HepG2 (cell line): Measurements from ENCODE around the gene IL15RA. TPM values are rescaled to one million over a fixed set of nuclear protein-coding genes. Genes with fewer than 3 reads are reported as not detected.

ENCODE experiments used
- ATAC-seq: fragments of 200-7000 bp; cut with Tn5 transposase; 3 replicates; pipeline ENCODE4 v1.9.1; 2020; ENCODE audit warnings: mild to moderate bottlenecking, moderate library complexity
- BruUV-seq: library from RNA; stranded (reverse); fragments of 400-500 nt; replicated peaks from 2 replicates; lab custom pipeline; 2021; lab: Mats Ljungman, UMichigan
- CTCF ChIA-PET: fragments of 300-600 bp; formaldehyde crosslinking; extraction: SDS; loops from one replicate; lab custom pipeline; 2021; ENCODE audit warnings: low total read pairs, inconsistent platforms, low intra/inter-chr PET ratio; lab: Yijun Ruan, JAX
- POLR2A ChIA-PET: fragments of 350-600 bp; sonication (Branson Sonifier 250); formaldehyde crosslinking; loops from one replicate; lab custom pipeline; 2020; ENCODE audit warnings: antibody characterized with exemption, inconsistent platforms; lab: Yijun Ruan, JAX
- DNase-seq: peaks from one replicate; pipeline ENCODE4 v3.0.0-alpha.2; 2015; ENCODE audit warnings: low spot score
- FAIRE-seq: peaks from 3 replicates; lab custom pipeline; 2011; peaks lifted over from hg19 to GRCh38; lab: Jason Lieb, UNC
- H2AFZ ChIP-seq: one replicate; pipeline ENCODE4 v1.6.1; 2011; ENCODE audit warnings: low read length, inconsistent platforms
- H3K27ac ChIP-seq: fragments of 300-600 bp; 3 replicates; pipeline ENCODE4 v1.8.0; 2011; ENCODE audit warnings: mixed run types, mild to moderate bottlenecking, mixed read lengths, low read length, inconsistent platforms; ENCODE audit not compliant: insufficient read depth; ENCODE audit errors: extremely low read length
- H3K27me3 ChIP-seq, 2 experiments: fragments of 200-600 bp in 1 of 2; 2 replicates in 1 of 2; 3 replicates in 1 of 2; pipeline versions ENCODE4 v1.6.0 to v1.8.0; 2011; ENCODE audit warnings: low read length in 2 of 2, mild to moderate bottlenecking in 2 of 2, moderate library complexity in 2 of 2, inconsistent platforms in 1 of 2; ENCODE audit not compliant: insufficient read depth in 2 of 2, control insufficient read depth in 1 of 2
- H3K36me3 ChIP-seq, 2 experiments: fragments of 200-600 bp in 1 of 2; replicated peaks in 1 of 2; 2 replicates in 1 of 2; 3 replicates in 1 of 2; pipeline versions ENCODE4 v1.5.1 to v1.8.0; 2011; ENCODE audit warnings: low read length in 2 of 2, inconsistent platforms in 1 of 2; ENCODE audit not compliant: insufficient read depth in 2 of 2, control insufficient read depth in 1 of 2
- H3K4me1 ChIP-seq: 2 replicates; pipeline ENCODE4 v1.5.1; 2012; ENCODE audit warnings: low read length, inconsistent platforms; ENCODE audit not compliant: insufficient read depth
- H3K4me2 ChIP-seq: 2 replicates; pipeline ENCODE4 v1.6.0; 2011; ENCODE audit warnings: low read depth, low read length, inconsistent platforms
- H3K4me3 ChIP-seq, 3 experiments: fragments of 200-600 bp in 1 of 3; sonication (generic), shearing (Covaris generic) in 1 of 3; replicated peaks in 1 of 3; 2 replicates each; pipeline ENCODE4 v1.5.1; 2011 to 2016; ENCODE audit warnings: low read length in 3 of 3, inconsistent platforms in 2 of 3, low read depth in 2 of 3, mild to moderate bottlenecking in 2 of 3, control low read depth in 1 of 3, mixed read lengths in 1 of 3; ENCODE audit not compliant: insufficient read depth in 1 of 3
- H3K79me2 ChIP-seq: one replicate; pipeline ENCODE4 v1.6.1; 2011; ENCODE audit warnings: low read length, inconsistent platforms; ENCODE audit not compliant: insufficient read depth
- H3K9ac ChIP-seq: 2 replicates; pipeline ENCODE4 v1.6.0; 2011; ENCODE audit warnings: mild to moderate bottlenecking, low read depth, low read length, inconsistent platforms; ENCODE audit not compliant: insufficient read depth
- H3K9me3 ChIP-seq: 2 replicates; pipeline ENCODE4 v1.5.1; 2012; ENCODE audit warnings: mild to moderate bottlenecking, low read length
- H4K20me1 ChIP-seq: 2 replicates; pipeline ENCODE4 v1.6.0; 2011; ENCODE audit warnings: inconsistent platforms, mild to moderate bottlenecking, low read length, moderate library complexity; ENCODE audit not compliant: insufficient read depth
- AKAP8 ChIP-seq: sonication (generic); formaldehyde crosslinking; IDR thresholded peaks from 2 replicates; pipeline ENCODE4 v1.5.1; 2020; ENCODE audit warnings: mild to moderate bottlenecking, missing genetic modification reagents
- KAT2B ChIP-seq: fragments of 150-350 bp; IDR thresholded peaks from 2 replicates; pipeline ENCODE4 v1.6.1; 2014; ENCODE audit warnings: low read depth, low read length, borderline replicate concordance
- NFE2L2 ChIP-seq: fragments of 150-350 bp; IDR thresholded peaks from 2 replicates; pipeline ENCODE4 v1.6.1; 2014; ENCODE audit warnings: low read length
- RAD51 ChIP-seq: fragments of 450-650 bp; IDR thresholded peaks from 2 replicates; pipeline ENCODE4 v1.6.1; 2016; ENCODE audit warnings: borderline replicate concordance
- ZNF263 ChIP-seq: sonication (generic); formaldehyde crosslinking; IDR thresholded peaks from 2 replicates; pipeline ENCODE4 v1.4.0; 2020; ENCODE audit warnings: missing genetic modification reagents
- ZNF747 ChIP-seq: sonication (generic); formaldehyde crosslinking; IDR thresholded peaks from 2 replicates; pipeline ENCODE4 v1.8.1; 2023; ENCODE audit warnings: missing genetic modification reagents, mild to moderate bottlenecking, borderline replicate concordance
- WGBS: methylation state at CpG from one replicate; pipeline ENCODE4 v1.1.6; 2017; ENCODE audit warnings: low lambda C conversion rate; 5-methylcytosine and 5-hydroxymethylcytosine counted together
- in situ Hi-C: cut with HindIII; loops from 2 replicates; pipeline ENCODE4 v1.10.0; 2017; ENCODE audit warnings: low pct_unique_long_range_greater_than_20kb; ENCODE audit not compliant: extremely low pct_ligation_motif_present
- intact Hi-C: fragments of 100-400 bp; cut with micrococcal nuclease; formaldehyde crosslinking; loops from one replicate; pipeline ENCODE4 v1.10.0; 2022; ENCODE audit not compliant: unreplicated experiment
- polyA plus RNA-seq, 8 experiments: library from polyadenylated mRNA; depleted of rRNA in 3 of 8; stranded (reverse) in 7 of 8; unstranded in 1 of 8; fragments of >200 nt; fragmentation: Illumina TruSeq in 4 of 8; extraction: Trizol in 4 of 8; gene quantifications; 2 replicates each; pipeline versions ENCODE4 v1.2.1 to v1.2.3, GENCODE V29; 2011 to 2016; ENCODE audit warnings: low read depth in 4 of 8, missing spikeins in 1 of 8, mixed read lengths in 1 of 8; ENCODE audit not compliant: insufficient read depth in 1 of 8
- total RNA-seq, 5 experiments: library from RNA; depleted of rRNA; stranded (reverse); fragments of >200 nt; fragmentation: Illumina TruSeq; extraction: Trizol; gene quantifications; 2 replicates each; pipeline ENCODE4 v1.2.3, GENCODE V29; 2016; ENCODE audit warnings: low read depth in 1 of 5
- TF ChIP-seq, protein P1 (sequence below): sonication (generic); formaldehyde crosslinking; IDR thresholded peaks from 2 replicates; pipeline ENCODE4 v1.5.0; 2020; ENCODE audit warnings: mild to moderate bottlenecking, missing genetic modification reagents, borderline replicate concordance

The IL15RA gene
- total and polyA plus RNA-seq, 2 of the 13 experiments (the other 11 are each of a cell fraction or from before 2014, with no cell fraction given) = 0.53 to 0.77 TPM

DNA sequence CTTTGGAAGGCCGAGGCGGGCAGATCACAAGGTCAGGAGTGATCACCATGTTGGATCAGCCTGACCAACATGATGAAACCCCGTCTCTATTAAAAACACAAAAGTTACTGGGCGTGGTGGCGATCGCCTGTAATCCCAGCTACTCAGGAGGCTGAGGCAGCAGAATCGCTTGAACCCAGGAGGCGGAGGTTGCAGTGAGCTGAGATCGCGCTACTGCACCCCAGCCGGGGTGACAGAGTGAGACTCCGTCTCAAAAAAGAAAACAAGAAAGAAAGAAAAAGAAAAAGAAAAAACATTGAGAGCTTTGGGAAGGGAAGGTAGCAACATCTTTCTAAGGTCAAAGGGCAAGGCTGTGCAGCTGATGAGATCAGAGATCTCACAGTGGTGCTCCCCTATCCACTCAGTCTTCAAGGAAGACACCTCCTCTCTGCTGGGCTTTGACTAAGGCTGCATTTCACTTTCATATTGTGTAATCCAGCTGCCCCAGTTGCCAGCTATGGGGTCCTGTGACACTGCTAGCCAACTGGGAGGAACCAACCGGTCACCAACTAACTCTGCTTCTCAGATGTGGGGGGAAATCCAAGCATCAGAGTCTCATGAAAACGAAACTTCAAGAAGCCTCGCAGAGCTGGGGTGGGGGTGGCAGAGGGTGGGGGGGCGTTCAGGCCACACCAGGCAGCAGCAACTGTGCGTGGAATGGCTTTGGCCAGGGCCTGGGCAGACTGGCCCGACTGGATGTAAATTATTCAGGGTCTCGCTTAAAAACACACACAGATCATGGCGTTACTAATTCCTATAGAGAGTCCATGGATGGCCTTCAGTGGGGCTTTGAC is 1.5 kb downstream of the IL15RA start:
- H3K36me3 ChIP-seq = no peaks in the 10 kb centered on the region
- intact Hi-C loops = no loop called here
- in situ Hi-C loops = no loop called here
- no peak overlapping the region for H2AFZ ChIP-seq
- ATAC-seq (no peak), FAIRE-seq (no peak), DNase-seq (no peak)
- no TSS peak for BruUV-seq
- H3K27me3 ChIP-seq = peaks cover 5 to 35% of the 10 kb centered on the region in 2 experiments; a peak in 4 of 5 replicates
- H3K4me3 ChIP-seq = 0 out of 6 replicates have a peak overlapping the region, but pooled peaks of 1 of the 3 experiments have one; percentile 79
- 65% methylated on average over 20 of the region's 20 CpGs for WGBS
- H3K9ac ChIP-seq = no peak overlapping the region
- H3K9me3 ChIP-seq = no peaks in the 10 kb centered on the region
- no peaks in the 10 kb centered on the region for H3K79me2 ChIP-seq
- TF ChIP-seq ZNF263 = 0 out of 2 replicates have a peak, but pooled peaks have one; percentile 38
- TF ChIP-seq AKAP8 = no peak
- H3K4me2 ChIP-seq = no peak overlapping the region
- H4K20me1 ChIP-seq = no peaks in the 10 kb centered on the region
- H3K4me1 ChIP-seq = peaks cover 12% of the 10 kb centered on the region
- no peak overlapping the region for H3K27ac ChIP-seq
- POLR2A ChIA-PET = no interaction called here
- CTCF ChIA-PET = no interaction called here

DNA sequence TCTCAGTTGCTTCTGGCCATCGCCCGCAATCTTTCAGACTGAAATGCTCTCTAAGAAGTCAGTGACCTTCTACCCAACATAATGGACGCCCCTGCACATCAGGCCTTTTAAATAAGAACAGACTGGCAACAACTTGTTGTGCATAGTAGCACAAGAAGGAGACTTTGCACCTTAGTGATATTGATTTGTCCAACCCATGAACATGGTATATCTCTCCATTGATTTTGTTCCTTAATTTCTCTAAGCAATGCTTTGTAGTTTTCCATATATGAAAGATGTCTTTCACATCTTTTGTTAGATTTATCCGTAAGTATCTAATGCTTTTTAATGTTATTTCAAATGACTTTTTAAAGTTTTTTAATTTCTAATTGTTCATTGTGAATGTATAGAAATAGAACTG is 4.3 kb downstream of the IL15RA start:
- H3K4me1 ChIP-seq = peaks cover 16% of the 10 kb centered on the region
- ATAC-seq = no peak

More for the DNA sequence above, 4.3 kb downstream of the IL15RA start:
- DNase-seq = no peak
- Histone ChIP-seq H4K20me1 (no peaks in the 10 kb centered on the region), H3K9me3 (no peaks in the 10 kb centered on the region), H3K27me3 (peaks cover 4 to 17% of the 10 kb centered on the region in 2 experiments; a peak in 4 of 5 replicates), H2AFZ (no peak overlapping the region), H3K9ac (no peak overlapping the region), H3K4me3 (no peak overlapping the region), H3K36me3 (no peaks in the 10 kb centered on the region)
- 57% methylated on average over 4 of the region's 4 CpGs for WGBS
- in situ Hi-C loops = no loop called here
- BruUV-seq = no TSS peak
- FAIRE-seq = no peak
- no peak for TF ChIP-seq ZNF747 (CRISPR knock-in tag)
- TF ChIP-seq, protein P1, sequence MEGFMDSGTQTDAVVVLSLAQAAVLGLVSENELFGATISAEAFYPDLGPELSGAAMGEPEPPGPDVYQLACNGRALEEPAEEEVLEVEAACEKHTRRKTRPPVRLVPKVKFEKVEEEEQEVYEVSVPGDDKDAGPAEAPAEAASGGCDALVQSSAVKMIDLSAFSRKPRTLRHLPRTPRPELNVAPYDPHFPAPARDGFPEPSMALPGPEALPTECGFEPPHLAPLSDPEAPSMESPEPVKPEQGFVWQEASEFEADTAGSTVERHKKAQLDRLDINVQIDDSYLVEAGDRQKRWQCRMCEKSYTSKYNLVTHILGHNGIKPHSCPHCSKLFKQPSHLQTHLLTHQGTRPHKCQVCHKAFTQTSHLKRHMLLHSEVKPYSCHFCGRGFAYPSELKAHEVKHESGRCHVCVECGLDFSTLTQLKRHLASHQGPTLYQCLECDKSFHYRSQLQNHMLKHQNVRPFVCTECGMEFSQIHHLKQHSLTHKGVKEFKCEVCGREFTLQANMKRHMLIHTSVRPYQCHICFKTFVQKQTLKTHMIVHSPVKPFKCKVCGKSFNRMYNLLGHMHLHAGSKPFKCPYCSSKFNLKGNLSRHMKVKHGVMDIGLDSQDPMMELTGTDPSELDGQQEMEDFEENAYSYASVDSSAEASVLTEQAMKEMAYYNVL (CRISPR knock-in tag) = no peak
- TF ChIP-seq NFE2L2 = no peak
- TF ChIP-seq KAT2B = peak; percentile 56; the same call in 1 of the 2 replicates
- TF ChIP-seq RAD51 = no peak
- TF ChIP-seq, all 625 proteins: peak for 1
- POLR2A ChIA-PET = no interaction called here
- H3K27ac ChIP-seq = no peak overlapping the region
- no peak overlapping the region for H3K4me2 ChIP-seq
- H3K79me2 ChIP-seq = no peaks in the 10 kb centered on the region
- intact Hi-C loops = no loop called here
- CTCF ChIA-PET = no interaction called here
